Endometrium (tissue), 2 donors: ENCODE results near the gene PDE2A.

Source experiments
- FAIRE-seq: peaks from 2 replicates; lab custom pipeline; 2012; peaks lifted over from hg19 to GRCh38; lab: Jason Lieb, UNC
- donor health status: control.
- donor health status: control.

The PDE2A gene

GRCh38 chr11:72673943-72674828, at the start of gene PDE2A:
Gene PDE2A (minus strand): TSS chr11:72674422. CDS start chr11:72674207, 215 bp downstream.
- FAIRE-seq, result no peak

GRCh38 chr11:72723508-72723907, 49.3 kb upstream of the PDE2A start:
- FAIRE-seq, result no peak

DNA sequence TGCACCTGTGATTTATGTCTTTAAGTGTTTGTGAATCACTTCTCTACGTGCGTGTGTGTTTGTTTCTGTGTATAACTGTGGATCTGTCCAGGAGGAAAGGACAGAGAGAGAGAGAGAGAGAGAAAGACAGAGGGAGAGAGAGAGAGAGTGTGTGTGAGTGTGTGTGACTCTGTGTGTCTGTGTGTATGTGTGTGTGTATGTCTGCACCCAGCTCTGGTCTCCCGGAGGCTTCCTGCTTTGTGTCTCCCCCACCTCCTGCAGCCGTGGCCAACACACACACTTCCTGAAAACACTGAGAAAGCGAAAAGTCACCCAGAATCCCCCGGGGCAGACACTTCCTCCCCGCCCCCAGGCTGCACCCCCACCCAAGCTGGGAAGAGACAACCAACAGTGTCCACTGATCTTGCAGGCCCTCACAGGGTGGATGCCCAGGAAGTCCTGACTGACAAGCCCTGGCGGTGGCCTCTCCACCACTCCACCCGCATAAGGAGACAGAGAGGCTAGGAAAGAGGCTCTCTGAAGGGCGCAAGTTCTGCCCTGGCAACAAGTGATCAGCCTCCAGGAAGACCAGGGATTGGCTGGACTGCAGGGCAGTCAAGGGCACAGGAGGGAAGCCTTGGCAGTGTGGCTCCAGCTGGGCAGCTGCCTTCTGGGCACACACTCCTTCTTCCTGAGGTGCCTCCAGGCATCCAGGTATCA, 48.0 kb upstream of the PDE2A start:
- no peak for FAIRE-seq

DNA sequence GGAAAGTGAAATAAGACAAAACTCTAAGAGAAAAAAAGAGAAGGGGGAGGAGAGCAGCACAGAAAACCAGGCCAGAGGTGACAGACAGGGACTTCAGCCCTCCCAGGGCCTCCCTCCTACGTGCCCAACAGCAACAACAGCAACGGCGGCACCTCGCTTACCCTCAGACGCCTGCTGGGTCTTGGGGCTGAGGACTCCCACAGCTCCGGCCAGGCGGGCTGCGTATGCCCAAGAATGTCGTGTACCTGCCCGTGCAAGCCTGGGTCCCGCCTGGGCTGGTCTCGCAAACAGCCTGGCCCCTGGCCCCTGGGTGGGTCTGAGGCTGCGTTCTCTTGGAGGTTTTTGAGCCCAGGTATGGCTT, 47.4 kb upstream of the PDE2A start:
- no peak for FAIRE-seq

DNA sequence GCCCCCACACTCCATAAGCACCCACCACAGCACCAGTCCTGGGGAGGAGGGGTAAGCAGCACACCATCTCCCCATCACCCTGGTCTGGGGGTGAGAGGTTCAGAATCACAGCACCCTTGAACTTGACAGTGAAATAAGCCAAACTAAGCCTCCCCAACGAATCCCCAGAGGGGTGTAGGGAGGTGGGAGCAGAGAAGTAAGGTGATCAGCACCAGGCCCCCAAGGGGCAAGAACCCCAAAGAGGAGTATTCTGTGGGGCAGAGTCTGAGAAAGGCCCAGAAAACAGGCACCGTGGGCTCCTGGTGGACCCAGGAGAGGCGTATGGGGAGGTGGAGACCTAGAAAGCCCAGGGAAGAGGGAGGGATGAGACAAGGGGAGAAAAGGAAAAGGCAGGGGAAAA, 47.1 kb upstream of the PDE2A start:
- no peak for FAIRE-seq

GRCh38 chr11:72720784-72721183, 46.6 kb upstream of the PDE2A start:
- no peak for FAIRE-seq

GRCh38 chr11:72720047-72720446, 45.8 kb upstream of the PDE2A start:
- no peak for FAIRE-seq

DNA sequence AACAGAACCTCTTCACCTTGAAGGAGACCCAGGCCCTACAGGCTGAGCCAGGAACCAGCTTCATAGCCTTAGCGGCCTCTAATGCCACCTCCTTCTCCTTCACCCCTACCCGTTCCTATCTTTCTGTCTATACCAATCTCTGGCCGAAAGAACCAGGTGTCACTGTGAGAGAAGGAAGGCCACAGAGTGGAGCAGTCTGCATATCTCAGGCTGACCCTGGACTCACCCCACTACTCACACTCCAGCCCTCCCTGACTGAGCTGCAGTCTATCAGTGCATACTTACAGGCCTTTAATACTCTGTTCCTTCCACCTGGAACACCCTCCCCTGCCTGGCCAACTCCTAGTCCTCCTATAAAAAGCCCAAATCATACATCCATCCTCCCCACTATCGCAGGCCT, 45.3 kb upstream of the PDE2A start:
- FAIRE-seq, result no peak

GRCh38 chr11:72719144-72719543, 44.9 kb upstream of the PDE2A start:
- no peak for FAIRE-seq

DNA sequence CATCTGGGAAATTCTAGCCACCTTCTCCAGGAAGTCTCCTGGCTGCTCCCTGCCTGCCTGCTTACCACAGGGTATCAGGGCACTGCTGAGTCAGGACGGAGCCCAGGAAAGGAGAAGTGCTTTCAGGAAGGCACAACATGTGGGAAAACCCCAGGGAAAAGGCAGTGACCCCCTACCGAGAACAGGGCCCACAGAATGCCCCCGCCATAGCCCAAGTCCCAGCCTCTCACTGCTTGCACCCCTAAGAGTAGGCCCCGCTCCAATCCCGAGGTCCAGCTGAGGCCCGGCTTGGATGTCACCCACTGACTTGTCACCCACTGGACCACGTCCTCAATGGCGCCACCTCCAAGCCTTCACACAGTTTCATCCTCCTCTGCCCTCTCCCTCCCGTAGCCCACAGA, 43.9 kb upstream of the PDE2A start:
- FAIRE-seq, result no peak

DNA sequence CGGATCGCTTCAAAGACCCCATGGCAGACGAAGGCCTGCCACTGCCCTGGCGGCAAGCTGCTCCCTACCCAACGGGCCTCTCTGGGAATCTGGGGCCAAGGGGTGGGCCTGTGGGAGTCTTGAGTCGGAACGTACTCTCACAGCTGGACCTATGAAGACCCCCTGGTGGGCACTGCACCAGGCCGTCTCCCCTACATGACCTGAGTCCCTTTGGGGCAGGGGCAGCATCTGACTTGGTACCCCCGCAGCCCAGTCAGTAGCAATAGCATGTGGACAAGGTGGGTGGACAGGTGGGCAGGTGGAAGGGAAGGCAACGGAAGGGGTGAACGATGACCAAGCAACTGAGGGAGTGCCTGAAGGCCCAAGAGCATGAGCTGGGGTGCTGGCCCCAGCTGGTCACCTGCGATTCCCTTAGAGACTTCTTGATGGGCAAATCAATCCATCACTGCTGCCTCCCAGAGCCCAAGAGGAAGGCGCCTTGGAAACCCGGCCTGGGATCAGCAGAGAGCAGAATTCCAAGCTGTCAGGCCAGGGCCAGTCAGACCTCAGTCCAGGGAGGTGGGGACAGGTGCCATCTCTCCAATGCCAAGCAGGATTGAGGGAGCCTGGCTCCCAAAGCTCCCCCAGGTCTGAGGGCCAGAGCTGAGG, 42.7 kb upstream of the PDE2A start:
- FAIRE-seq, result no peak

- no peak for FAIRE-seq
These were observed 42.1 kb upstream of the PDE2A start for GRCh38 chr11:72716290-72716689.

DNA sequence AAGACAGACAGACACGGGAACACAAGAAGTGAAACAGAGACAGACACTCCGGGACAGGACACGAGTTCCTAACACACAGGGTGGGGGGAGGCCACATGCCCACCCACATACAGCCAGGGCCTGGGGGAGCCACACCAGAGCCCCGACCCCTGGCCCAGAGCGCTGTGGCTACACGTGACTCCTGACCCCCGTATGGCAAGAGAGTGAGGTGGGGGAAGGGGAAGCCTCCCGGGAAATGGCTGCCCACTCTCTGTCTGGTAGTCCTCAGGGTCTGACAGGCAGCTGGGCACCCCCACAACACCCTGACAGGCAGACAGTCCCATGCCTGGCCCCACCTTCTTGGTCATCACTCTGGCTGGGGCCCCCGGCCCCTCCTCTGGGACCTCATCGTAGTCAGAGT, 38.6 kb upstream of the PDE2A start:
- FAIRE-seq, result no peak

- FAIRE-seq, result no peak
These were observed 38.0 kb upstream of the PDE2A start for GRCh38 chr11:72712168-72712751.

GRCh38 chr11:72711141-72711540, 36.9 kb upstream of the PDE2A start:
- no peak for FAIRE-seq

- no peak for FAIRE-seq
These were observed 36.1 kb upstream of the PDE2A start for GRCh38 chr11:72710278-72710677.

DNA sequence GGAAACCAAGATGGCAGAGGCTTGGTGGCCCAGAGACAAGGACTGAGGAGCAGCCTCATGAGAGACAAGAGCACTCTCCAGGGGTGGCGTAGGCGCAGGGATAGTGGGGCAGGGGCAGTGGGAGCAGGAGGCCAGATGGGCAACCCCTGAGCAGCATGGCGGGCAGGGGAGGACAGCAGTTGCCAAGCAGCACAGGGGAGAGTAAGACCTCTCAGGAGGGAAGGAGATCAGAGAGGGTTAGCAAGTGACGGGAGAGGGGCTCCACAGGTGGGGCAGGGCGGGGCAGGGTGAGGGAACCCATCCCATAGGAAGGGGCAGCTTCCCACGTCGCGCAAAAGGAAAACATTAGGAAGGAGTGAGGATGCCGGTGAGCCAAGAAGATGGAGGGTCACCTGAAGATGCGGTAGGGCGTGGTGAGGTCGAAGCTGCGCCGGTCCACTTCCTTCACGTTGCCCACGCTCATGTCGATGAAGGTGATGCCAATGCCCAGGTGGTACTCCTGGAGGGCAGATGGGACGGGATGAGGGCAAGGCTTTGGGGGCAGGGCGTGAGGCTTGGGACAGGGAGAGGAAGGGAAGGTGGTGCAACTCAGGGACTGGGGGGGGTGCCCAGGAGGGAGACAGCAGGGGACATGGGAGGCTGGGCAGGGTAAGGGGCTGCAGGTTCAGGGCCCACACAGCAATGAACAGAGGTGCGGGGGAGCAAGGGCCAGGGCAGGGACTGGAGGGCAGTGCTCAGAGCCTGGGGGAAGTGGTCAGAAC, 35.4 kb upstream of the PDE2A start:
- FAIRE-seq, result no peak

DNA sequence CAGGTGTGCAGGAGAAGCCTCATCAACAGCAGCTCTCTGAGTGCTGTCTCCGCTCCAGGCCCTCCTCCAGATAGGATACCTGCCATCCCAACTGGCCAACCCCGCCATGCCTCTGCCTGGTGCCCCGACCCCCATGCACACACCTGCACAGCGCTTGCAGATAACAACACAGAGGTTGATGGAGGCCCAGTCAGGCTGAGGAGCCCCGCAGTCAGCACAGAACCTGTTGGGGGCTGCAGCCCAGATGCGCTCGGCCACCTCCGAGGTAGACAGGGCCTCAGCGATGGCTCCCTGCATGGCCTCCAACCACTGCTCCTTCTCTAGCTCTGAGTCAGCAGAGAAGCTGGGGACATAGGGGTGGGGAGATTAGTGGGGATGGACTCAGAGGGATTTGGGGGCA, 32.8 kb upstream of the PDE2A start:
- FAIRE-seq, result no peak

GRCh38 chr11:72706579-72706978, 32.4 kb upstream of the PDE2A start:
- no peak for FAIRE-seq

GRCh38 chr11:72705442-72706365, 31.5 kb upstream of the PDE2A start:
- FAIRE-seq, result peak; percentile 31

- no peak for FAIRE-seq
These were observed 30.6 kb upstream of the PDE2A start for GRCh38 chr11:72704783-72705265.
